KOPT-K1 (cell line): ENCODE measurements around the gene RNF166.
"Not testable (repeated sequence)": the region's sequence is repeated elsewhere in the genome, so short reads cannot be mapped to it uniquely, and the experiment has no call there.

Source experiments
- H3K27ac ChIP-seq: fragments of 200-600 bp; sonication (generic); 2 replicates; pipeline ENCODE4 v1.5.1; 2016; ENCODE audit warnings: antibody characterized with exemption, mild to moderate bottlenecking, low read depth, low read length; ENCODE audit not compliant: poor library complexity, severe bottlenecking
- H3K36me3 ChIP-seq: fragments of 200-600 bp; sonication (generic); 2 replicates; pipeline ENCODE4 v1.5.1; 2017; ENCODE audit warnings: antibody characterized with exemption, mild to moderate bottlenecking, low read length, moderate library complexity; ENCODE audit not compliant: insufficient read depth
- H3K9me3 ChIP-seq: fragments of 200-600 bp; sonication (generic); 2 replicates; pipeline ENCODE4 v1.5.1; 2017; ENCODE audit warnings: antibody characterized with exemption, low read length, mild to moderate bottlenecking; ENCODE audit not compliant: insufficient read depth, poor library complexity, severe bottlenecking

RNF166 gene

DNA sequence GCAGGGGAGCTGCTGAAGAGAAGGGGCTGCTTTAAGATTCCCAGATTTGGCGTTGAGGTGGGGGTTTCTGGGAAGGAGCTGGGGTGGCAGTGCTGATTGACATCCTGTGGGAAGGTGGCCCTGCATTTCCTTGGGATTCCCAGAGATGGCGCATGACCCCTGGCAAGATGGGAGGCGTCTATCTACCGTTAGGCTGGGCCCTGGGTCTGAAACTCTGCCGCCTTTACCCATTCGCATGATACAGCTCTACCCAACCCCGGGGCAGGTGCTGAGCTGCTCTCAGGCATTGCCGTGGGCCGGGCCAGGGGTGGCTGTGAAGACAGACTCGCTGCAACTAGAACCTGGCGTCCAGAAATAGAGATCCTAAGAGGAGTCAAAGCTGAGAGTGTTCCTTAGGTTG lies 33.4 kb downstream of the RNF166 start:
- Histone ChIP-seq H3K36me3 (no peaks in the 10 kb centered on the region), H3K9me3 (no peaks in the 10 kb centered on the region), H3K27ac (no peak overlapping the region)

DNA sequence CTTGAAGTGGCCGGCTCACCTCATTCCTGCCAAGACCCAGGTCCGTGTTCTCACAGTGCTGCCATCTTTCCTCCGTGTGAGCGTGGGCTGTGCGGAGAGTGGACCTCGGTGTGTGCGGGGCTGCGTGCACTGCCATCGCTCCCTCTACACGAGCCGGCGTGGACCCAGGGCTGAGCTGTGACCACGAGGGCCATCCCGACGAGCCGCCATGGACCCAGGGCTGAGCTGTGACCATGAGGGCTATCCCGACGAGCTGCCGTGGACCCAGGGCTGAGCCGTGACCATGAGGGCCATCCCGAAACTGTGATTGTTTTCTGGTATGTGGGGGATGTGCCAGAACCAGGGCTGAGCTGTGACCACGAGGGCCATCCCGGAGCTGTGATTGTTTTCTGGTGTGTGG lies 34.4 kb downstream of the RNF166 start:
- Histone ChIP-seq H3K9me3 (no peaks in the 10 kb centered on the region), H3K27ac (no peak overlapping the region), H3K36me3 (no peaks in the 10 kb centered on the region)

DNA sequence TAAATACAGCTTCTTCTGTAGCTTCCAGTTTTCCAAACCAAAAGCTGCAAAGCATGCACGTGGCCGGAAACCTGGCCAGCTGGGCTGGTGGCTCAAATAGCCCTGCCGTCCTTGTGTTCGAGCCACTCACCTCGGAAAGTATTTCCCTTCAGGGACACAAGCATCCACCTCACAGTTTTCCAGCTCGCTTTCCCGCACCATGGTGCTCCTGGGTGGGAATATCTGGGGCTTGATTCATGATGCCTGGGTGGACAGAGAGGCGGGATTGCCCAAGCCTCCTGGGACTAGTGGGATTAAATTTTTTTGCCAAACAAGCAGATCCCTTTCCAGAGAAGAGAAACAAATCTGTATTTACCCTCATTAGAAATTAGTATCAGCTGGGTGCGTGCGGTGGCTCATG lies 36.2 kb downstream of the RNF166 start:
- no peak overlapping the region for H3K27ac ChIP-seq
- H3K9me3 ChIP-seq = no peaks in the 10 kb centered on the region
- H3K36me3 ChIP-seq = no peaks in the 10 kb centered on the region

DNA sequence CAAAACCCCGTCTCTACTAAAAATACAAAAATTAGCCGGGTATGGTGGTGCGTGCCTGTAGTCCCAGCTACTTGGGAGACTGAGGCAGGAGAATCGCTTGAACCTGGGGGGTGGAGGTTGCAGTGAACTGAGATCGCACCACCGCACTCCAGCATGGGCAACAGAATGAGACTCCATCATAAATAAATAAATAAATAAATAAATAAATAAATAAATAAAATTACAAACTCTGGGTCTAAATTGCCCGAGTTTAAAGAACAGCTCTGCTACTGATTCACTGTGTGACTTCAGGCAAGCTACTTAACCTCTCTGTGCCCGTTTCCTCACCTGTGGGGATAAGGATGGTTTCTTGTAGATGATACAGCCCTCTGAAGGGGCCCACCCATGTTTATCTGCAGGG lies 36.7 kb downstream of the RNF166 start:
- not testable (repeated sequence) for H3K36me3 ChIP-seq, H3K27ac ChIP-seq, H3K9me3 ChIP-seq

DNA sequence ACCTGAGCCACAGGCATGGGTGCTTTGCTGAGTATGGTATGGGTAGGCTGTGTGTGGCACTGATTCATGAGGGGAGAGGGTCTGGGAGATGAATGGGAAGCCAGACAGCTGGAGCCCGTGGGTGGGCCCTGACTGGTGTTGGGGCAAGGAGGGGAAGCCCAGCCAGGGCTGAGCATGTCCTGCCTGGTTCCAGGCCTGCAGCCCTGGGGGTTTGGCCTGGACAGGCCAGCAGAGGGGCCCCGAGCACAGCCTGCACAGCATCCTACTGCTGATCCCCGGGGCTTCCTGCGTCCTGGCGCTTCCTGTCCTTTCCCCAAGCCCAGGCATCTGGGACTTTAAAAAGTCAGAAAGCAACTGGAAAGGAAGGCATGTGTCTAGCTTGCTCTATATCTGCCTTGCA lies 38.7 kb downstream of the RNF166 start:
- H3K27ac ChIP-seq = no peak overlapping the region
- no peaks in the 10 kb centered on the region for H3K36me3 ChIP-seq
- H3K9me3 ChIP-seq = no peaks in the 10 kb centered on the region

DNA sequence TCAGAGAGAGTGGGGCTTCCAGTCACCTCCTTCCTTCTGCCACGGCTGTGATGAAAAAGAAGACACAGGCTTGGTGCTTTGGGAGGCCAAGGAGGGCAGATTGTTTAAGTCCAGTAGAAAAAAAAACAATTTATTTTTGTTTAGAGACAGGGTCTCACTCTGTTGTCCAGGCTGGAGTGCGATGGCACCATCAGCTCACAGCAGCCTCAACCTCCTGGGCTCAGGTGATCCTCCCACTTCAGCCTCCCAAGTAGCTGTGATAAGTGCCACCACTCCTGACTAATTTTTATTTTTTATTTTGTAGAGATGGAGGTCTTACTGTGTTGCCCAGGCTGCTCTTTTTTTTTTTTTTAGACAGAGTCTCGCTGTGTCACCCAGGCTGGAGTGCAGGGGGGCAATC lies 40.6 kb downstream of the RNF166 start:
- H3K9me3 ChIP-seq = no peaks in the 10 kb centered on the region
- H3K27ac ChIP-seq = no peak overlapping the region
- no peaks in the 10 kb centered on the region for H3K36me3 ChIP-seq

DNA sequence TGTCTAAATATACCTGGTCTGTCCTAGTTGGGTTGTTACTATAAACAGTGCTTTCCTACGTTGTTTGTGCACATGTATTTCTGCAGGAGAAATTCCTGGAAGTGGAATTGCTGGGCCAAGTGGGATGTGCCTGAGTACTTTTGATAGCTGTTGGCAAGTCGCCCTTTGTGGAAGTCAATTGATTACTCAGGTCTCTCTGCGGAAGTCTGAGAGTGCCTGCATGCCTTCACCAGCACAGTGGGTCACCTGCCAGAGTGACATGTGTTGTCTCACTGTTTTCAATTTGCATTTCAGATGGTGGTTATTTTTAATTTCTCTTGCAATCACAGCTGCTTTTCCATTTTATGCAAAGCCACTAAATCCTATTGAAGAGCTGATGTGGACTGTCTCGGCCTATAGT lies 41.1 kb downstream of the RNF166 start:
- Histone ChIP-seq H3K27ac (no peak overlapping the region), H3K9me3 (no peaks in the 10 kb centered on the region), H3K36me3 (0 out of 2 replicates have a peak, but pooled peaks cover under 1% of the 10 kb centered on the region)

DNA sequence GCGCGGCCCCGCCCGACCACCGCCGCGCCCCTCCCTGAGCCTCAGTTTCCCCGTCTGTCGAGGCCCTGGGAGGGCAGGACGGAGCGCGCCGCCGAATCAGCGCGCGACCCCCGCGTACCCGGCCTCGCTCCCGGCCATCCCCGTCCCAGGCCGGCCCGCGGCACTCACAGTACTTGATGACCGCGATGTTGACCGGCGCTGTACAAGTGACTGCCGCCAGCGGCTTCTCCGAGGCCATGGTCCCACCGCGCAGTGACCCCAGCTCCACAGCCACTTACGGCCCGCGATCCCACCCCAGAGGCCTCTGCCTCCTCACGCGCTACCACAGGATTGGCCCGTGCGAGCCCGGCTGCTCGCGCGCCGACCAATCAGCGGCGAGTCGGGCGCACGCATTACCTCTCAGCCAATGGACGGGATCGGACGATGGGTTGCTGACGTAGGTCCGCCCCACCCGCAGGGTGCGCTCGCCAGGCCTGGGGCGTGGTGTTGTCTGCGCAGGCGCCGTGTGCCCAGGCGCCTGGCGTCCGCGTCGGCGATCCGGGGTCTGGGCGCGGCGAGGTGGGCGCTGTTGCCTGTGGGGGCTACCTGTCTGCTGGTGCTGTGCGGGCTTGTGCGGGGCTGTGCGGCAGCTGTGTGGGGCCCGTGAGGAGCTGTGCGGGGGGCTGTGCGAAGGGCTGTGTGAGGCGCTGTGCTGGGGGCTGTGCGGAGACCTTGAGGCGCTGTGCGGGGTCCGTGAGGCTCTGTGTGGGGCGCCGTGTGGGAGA lies 43.2 kb downstream of the RNF166 start, which contains the start of gene MVD:
MVD (minus strand) TSS at position 249 of the 764 bp plus-strand sequence; CDS start at position 238, 11 bp downstream.
- H3K27ac ChIP-seq = peak within 1 kb of the TSS; percentile 77
- peaks cover 19% of the 10 kb centered on the region; the same call in 1 of the 2 replicates for H3K36me3 ChIP-seq

DNA sequence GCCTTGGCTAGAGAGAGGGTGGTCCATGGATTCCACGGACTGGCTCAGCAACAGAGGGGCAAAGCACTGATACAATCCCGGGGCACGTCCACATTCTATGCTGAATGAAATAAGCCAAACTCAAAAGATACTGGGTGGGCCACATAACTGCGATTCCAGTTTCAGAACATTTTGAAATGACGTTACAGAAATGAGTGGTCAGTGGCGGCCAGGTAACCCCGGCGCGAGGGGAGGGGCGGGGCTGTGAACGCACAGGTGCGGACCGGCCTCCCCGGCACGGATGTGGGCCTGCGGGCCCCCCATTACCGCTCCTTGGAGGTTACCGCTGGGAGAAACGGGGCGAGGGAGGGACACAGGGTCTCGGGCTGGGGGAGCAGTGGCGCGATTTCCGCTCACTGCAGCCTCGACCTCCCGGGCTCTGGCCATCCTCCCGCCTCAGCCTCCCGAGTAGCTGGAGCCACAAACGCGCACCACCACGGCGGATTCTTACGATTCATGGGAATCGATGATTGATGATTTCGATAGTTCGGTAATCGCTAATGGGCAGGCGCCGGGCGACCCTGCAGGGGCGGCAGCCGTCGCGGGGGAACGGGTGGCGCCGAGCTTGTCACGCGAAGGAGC lies 43.9 kb downstream of the RNF166 start:
- Histone ChIP-seq H3K27ac (peak overlapping the region; percentile 77), H3K9me3 (no peaks in the 10 kb centered on the region), H3K36me3 (peaks cover 26% of the 10 kb centered on the region; the same call in 1 of the 2 replicates)

More for the DNA sequence above, 43.2 kb downstream of the RNF166 start, which contains the start of gene MVD:
- no peaks in the 10 kb centered on the region for H3K9me3 ChIP-seq

DNA sequence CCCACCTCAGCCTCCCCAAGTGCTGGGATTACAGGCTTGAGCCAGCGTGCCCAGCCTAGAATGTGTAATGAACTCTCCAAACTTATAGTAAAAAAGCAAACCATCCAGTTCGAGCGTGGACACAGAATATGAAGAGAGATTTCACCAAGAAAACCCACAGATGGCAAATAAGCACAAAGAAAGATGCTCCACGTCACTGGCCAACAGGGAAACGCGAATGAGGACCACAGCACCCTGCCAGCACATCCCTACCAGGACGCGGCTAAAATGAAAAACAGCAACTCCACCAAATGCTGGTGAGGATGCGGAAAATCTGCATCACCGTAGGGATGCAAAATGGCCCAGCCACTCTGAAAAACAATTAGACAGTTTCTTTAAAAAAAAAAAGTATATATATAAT lies 44.7 kb downstream of the RNF166 start:
- Histone ChIP-seq H3K27ac (no peak overlapping the region), H3K36me3 (peaks cover 35% of the 10 kb centered on the region; the same call in 1 of the 2 replicates), H3K9me3 (no peaks in the 10 kb centered on the region)

DNA sequence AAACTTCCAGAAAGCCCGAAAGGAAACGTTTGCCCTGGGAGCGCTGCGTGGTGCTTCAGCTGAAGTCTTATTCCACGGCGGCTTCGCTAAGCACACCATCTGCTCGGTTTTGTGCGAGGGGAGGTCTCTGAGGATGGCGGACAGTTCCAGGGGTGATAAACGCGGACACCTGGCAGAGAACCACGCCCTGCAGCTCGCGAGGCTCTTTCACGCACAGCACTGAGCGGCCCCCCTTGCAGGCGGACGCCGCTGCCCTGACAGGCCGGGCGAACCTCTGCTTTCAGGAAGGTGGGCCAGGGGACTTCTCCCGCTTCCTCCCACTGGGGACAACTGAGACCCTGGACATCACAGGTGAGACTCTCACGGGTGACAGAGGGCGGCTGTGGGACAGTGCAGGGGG lies 47.0 kb downstream of the RNF166 start:
- Histone ChIP-seq H3K27ac (no peak overlapping the region), H3K9me3 (no peaks in the 10 kb centered on the region), H3K36me3 (peaks cover 56% of the 10 kb centered on the region)

DNA sequence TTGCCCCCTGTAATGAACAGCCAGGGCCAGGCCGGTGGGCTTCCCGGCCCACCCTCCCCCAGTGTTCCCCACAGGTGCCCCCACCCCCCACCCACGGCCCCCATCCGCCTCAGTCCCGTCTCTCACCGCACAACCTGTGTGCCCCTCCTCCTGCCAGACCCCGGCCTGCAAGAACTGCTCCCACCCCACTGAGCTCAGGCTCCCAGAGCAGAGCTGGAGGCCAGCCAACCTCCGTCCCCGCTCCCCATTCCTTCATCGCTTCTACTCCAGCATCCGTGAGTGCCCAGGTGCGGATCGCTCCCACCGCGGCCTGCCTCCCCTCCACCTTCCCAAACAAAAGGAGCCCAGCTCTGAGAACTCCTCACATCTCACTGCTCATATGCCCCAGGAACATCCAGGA lies 47.5 kb downstream of the RNF166 start:
- peaks cover 61% of the 10 kb centered on the region for H3K36me3 ChIP-seq
- no peak overlapping the region for H3K27ac ChIP-seq

DNA sequence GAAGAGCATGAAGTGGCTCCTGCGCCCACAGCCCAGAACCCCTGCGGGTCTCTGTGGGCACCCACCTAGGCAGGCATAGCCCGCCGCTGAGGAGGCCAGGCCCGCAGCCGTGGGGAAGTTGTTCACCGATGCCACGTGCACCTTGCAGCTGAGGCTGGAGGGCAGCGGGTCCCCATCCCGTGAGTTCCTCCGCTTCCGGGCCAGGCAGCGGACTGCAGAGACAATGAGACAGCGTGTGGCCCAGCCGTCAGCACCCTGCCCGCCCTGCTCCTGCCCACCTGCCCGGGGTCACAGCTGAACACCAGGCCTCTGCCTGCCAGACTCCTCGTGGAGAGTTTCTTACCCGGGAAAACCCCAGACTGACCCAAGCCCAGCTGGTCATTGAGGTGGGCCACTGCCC lies 48.8 kb downstream of the RNF166 start:
- no peaks in the 10 kb centered on the region for H3K9me3 ChIP-seq
- H3K27ac ChIP-seq = no peak overlapping the region
- H3K36me3 ChIP-seq = peaks cover 74% of the 10 kb centered on the region

More for the DNA sequence above, 47.5 kb downstream of the RNF166 start:
- H3K9me3 ChIP-seq = no peaks in the 10 kb centered on the region

DNA sequence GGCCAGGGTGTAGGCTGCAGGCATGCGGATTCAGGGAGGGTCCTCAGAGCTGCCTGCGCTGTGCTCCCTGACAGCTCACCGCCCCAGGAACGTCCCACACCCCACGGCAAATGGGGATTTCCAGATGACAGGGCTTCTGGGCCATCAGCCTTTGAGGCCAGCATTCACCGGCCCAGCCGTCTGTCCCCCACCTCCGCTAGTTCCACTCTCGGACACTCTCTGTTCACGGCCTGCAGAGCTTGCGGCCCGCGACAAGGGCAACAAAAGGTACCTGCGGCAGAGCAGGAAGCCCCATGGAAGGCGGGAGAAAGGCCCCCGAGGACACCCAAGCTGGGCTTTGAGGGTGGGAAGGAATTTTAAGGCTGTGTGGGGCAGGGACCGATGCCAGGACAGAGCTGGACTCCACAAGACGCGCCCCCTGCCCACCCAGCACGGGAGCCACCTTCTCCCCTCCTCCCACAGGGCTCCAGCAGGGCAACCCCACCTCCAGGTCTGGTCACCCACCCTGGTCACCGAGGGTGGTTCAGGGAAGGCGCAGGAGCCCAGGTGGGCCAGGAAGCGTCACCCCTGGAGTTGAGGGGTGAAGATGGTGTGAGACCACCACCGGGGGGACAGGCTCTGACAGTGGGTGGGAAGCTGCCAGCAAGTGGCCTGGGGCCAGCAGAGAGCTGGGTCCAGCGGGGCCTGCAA lies 49.8 kb downstream of the RNF166 start:
- peaks cover 80% of the 10 kb centered on the region for H3K36me3 ChIP-seq
- no peaks in the 10 kb centered on the region for H3K9me3 ChIP-seq
- no peak overlapping the region for H3K27ac ChIP-seq

DNA sequence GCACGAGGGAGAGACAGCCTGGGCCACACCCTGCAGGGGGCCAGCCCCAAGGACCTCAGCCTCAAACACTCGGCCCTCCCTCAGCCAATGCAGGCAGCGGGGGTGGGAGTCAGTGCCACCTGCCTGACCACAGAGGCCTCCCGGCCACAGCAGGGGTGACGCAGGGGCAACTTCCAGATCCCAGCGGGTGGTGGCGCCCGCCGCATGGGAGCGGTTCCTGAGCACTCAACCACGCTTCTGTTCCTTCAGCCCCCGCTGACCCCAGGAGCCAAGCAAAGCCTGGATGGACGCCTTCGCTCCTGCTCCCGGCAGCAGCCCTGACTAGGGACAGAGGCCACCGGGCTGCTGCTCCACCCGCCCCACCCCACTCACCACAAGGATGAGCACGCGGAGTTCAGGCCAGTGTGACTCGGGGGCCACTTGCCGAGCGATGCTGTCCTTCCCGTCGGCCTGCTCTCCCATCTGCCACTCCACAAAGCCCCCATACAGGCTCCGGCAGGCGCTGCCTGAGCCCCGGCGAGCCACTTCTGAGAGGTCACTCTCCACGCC lies 50.4 kb downstream of the RNF166 start:
- H3K27ac ChIP-seq = no peak overlapping the region
- H3K36me3 ChIP-seq = peaks cover 80% of the 10 kb centered on the region
- H3K9me3 ChIP-seq = no peaks in the 10 kb centered on the region
